GM12878 (cell line): ENCODE measurements around the gene SRM.

Experiments used
- ZBED1 ChIP-seq: IDR thresholded peaks from 2 replicates; pipeline ENCODE4 v1.6.1; 2016; ENCODE audit warnings: borderline replicate concordance
- TF ChIP-seq, protein P1 (sequence below), 3 experiments: IDR thresholded peaks in 2 of 3; conservative IDR thresholded peaks in 1 of 3; 2 replicates each; pipeline ENCODE4 v1.5.1; 2011; ENCODE audit warnings: low read depth in 3 of 3, low read length in 3 of 3, mild to moderate bottlenecking in 3 of 3, control low read depth in 2 of 3, moderate library complexity in 2 of 3, inconsistent platforms in 1 of 3, mixed read lengths in 1 of 3; ENCODE audit not compliant: control insufficient read depth in 2 of 3, insufficient read depth in 1 of 3; ENCODE audit errors: extremely low read depth in 1 of 3

- TF ChIP-seq ZBED1 = no peak
- TF ChIP-seq, protein P1, sequence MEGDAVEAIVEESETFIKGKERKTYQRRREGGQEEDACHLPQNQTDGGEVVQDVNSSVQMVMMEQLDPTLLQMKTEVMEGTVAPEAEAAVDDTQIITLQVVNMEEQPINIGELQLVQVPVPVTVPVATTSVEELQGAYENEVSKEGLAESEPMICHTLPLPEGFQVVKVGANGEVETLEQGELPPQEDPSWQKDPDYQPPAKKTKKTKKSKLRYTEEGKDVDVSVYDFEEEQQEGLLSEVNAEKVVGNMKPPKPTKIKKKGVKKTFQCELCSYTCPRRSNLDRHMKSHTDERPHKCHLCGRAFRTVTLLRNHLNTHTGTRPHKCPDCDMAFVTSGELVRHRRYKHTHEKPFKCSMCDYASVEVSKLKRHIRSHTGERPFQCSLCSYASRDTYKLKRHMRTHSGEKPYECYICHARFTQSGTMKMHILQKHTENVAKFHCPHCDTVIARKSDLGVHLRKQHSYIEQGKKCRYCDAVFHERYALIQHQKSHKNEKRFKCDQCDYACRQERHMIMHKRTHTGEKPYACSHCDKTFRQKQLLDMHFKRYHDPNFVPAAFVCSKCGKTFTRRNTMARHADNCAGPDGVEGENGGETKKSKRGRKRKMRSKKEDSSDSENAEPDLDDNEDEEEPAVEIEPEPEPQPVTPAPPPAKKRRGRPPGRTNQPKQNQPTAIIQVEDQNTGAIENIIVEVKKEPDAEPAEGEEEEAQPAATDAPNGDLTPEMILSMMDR (IDR thresholded peaks at IDR 0.05 in 2 of 3, conservative IDR thresholded peaks at IDR 0.05 in 1 of 3; ENCODE audit: control insufficient read depth in 2 of 3, extremely low read depth in 1 of 3, insufficient read depth in 1 of 3, low read depth in 3 of 3, low read length in 3 of 3) = no peak
These were observed 17.8 kb downstream of the SRM start for GRCh38 chr1:11042065-11042464.
